Loucy (cell line): ENCODE measurements around the gene SELENOH.

ENCODE experiments used
- H2AFZ ChIP-seq: fragments of 200-600 bp; sonication (generic); 2 replicates; pipeline ENCODE4 v1.6.0; 2016; ENCODE audit warnings: antibody characterized with exemption, mild to moderate bottlenecking, low read length, moderate library complexity
- H3F3A ChIP-seq: fragments of 200-600 bp; 2 replicates; pipeline ENCODE4 v1.6.0; 2016; ENCODE audit warnings: antibody characterized with exemption, low read depth, mild to moderate bottlenecking
- H3K27me3 ChIP-seq: fragments of 200-600 bp; sonication (generic); 2 replicates; pipeline ENCODE4 v1.6.1; 2014; ENCODE audit warnings: low read length, mild to moderate bottlenecking; ENCODE audit not compliant: insufficient read depth, poor library complexity, severe bottlenecking
- H3K36me3 ChIP-seq: fragments of 200-600 bp; sonication (generic); 2 replicates; pipeline ENCODE4 v1.6.1; 2016; ENCODE audit warnings: low read length; ENCODE audit not compliant: insufficient read depth
- H3K4me1 ChIP-seq: fragments of 200-600 bp; sonication (generic); 2 replicates; pipeline ENCODE4 v1.5.1; 2014; ENCODE audit warnings: low read length, mild to moderate bottlenecking; ENCODE audit not compliant: insufficient read depth, poor library complexity, severe bottlenecking
- H3K4me2 ChIP-seq: fragments of 200-600 bp; sonication (generic); 2 replicates; pipeline ENCODE4 v1.6.0; 2014; ENCODE audit warnings: antibody characterized with exemption, low read length, low read depth, mild to moderate bottlenecking; ENCODE audit not compliant: poor library complexity, severe bottlenecking
- H3K4me3 ChIP-seq: fragments of 200-600 bp; sonication (generic); 2 replicates; pipeline ENCODE4 v1.5.1; 2014; ENCODE audit warnings: low read length, mild to moderate bottlenecking, mixed read lengths; ENCODE audit not compliant: poor library complexity, severe bottlenecking
- H3K79me2 ChIP-seq: fragments of 200-600 bp; sonication (generic); 2 replicates; pipeline ENCODE4 v1.6.1; 2014; ENCODE audit warnings: low read length; ENCODE audit not compliant: insufficient read depth
- H3K9ac ChIP-seq: fragments of 200-600 bp; sonication (generic); 2 replicates; pipeline ENCODE4 v1.6.0; 2014; ENCODE audit warnings: mild to moderate bottlenecking, low read depth, low read length, moderate library complexity; ENCODE audit not compliant: poor library complexity, severe bottlenecking
- H3K9me2 ChIP-seq: fragments of 200-600 bp; sonication (generic); replicated peaks from 2 replicates; pipeline ENCODE4 v1.6.1; 2016; ENCODE audit warnings: low read depth, low read length, mixed read lengths
- H3K9me3 ChIP-seq: fragments of 200-600 bp; sonication (generic); 2 replicates; pipeline ENCODE4 v1.6.1; 2014; ENCODE audit warnings: mild to moderate bottlenecking, antibody characterized with exemption, low read length, low read depth; ENCODE audit not compliant: insufficient read depth
- H4K20me1 ChIP-seq: fragments of 200-600 bp; sonication (generic); 2 replicates; pipeline ENCODE4 v1.6.0; 2014; ENCODE audit warnings: antibody characterized with exemption, low read length, mild to moderate bottlenecking; ENCODE audit not compliant: insufficient read depth, poor library complexity, severe bottlenecking
- CTCF ChIP-seq: fragments of 200-600 bp; sonication (generic); conservative IDR thresholded peaks from 2 replicates; pipeline ENCODE4 v1.5.1; 2014; ENCODE audit warnings: mild to moderate bottlenecking, antibody characterized with exemption, low read length
- EZH2phosphoT487 ChIP-seq: fragments of 200-600 bp; IDR thresholded peaks from 2 replicates; pipeline ENCODE4 v1.6.1; 2018; ENCODE audit warnings: antibody characterized with exemption, mild to moderate bottlenecking, moderate library complexity, borderline replicate concordance

Gene SELENOH

GRCh38 chr11:57787006-57787604 lies 45.8 kb downstream of the SELENOH start:
- TF ChIP-seq CTCF: no peak
- TF ChIP-seq EZH2phosphoT487: no peak
- H3K27me3 ChIP-seq: no peaks in the 10 kb centered on the region
- no peak overlapping the region for H2AFZ ChIP-seq
- H3K9me2 ChIP-seq: no peaks in the 10 kb centered on the region
- no peak overlapping the region for H3K9ac ChIP-seq
- no peaks in the 10 kb centered on the region for H3K9me3 ChIP-seq
- H3K4me2 ChIP-seq: no peak overlapping the region
- no peaks in the 10 kb centered on the region for H4K20me1 ChIP-seq
- no peaks in the 10 kb centered on the region for H3K36me3 ChIP-seq
- peaks cover 5% of the 10 kb centered on the region; the same call in 1 of the 2 replicates for H3F3A ChIP-seq
- 0 out of 2 replicates have a peak, but pooled peaks cover 5% of the 10 kb centered on the region for H3K79me2 ChIP-seq
- no peak overlapping the region for H3K4me3 ChIP-seq
- peaks cover 28% of the 10 kb centered on the region for H3K4me1 ChIP-seq

GRCh38 chr11:57787920-57788702 lies 46.8 kb downstream of the SELENOH start:
- no peak overlapping the region for H3K4me2 ChIP-seq
- no peaks in the 10 kb centered on the region for H3K9me3 ChIP-seq
- H3K4me1 ChIP-seq: peaks cover 37% of the 10 kb centered on the region
- H3K9me2 ChIP-seq: no peaks in the 10 kb centered on the region
- no peaks in the 10 kb centered on the region for H3K36me3 ChIP-seq
- peak overlapping the region; percentile 44 for H3K9ac ChIP-seq
- H3K79me2 ChIP-seq: 0 out of 2 replicates have a peak, but pooled peaks cover 5% of the 10 kb centered on the region
- H2AFZ ChIP-seq: no peak overlapping the region
- no peaks in the 10 kb centered on the region for H4K20me1 ChIP-seq
- H3F3A ChIP-seq: peaks cover 9% of the 10 kb centered on the region; the same call in 1 of the 2 replicates
- no peak for TF ChIP-seq EZH2phosphoT487
- TF ChIP-seq CTCF: no peak
- H3K4me3 ChIP-seq: no peak overlapping the region
- no peaks in the 10 kb centered on the region for H3K27me3 ChIP-seq

- no peaks in the 10 kb centered on the region for H3K9me3 ChIP-seq
- 0 out of 2 replicates have a peak, but pooled peaks cover 5% of the 10 kb centered on the region for H3K79me2 ChIP-seq
- no peaks in the 10 kb centered on the region for H3K36me3 ChIP-seq
- H3K4me1 ChIP-seq: peaks cover 43% of the 10 kb centered on the region
- H3K4me3 ChIP-seq: no peak overlapping the region
- no peak overlapping the region for H2AFZ ChIP-seq
- H3K27me3 ChIP-seq: no peaks in the 10 kb centered on the region
- H3F3A ChIP-seq: peaks cover 15% of the 10 kb centered on the region; the same call in 1 of the 2 replicates
- H4K20me1 ChIP-seq: no peaks in the 10 kb centered on the region
- H3K4me2 ChIP-seq: no peak overlapping the region
- no peak overlapping the region for H3K9ac ChIP-seq
- no peaks in the 10 kb centered on the region for H3K9me2 ChIP-seq
- TF ChIP-seq CTCF (no peak), EZH2phosphoT487 (no peak)
Measured at GRCh38 chr11:57788703-57789088, 47.4 kb downstream of the SELENOH start.
